CD14-positive monocyte (primary cell): ENCODE data around the gene SCUBE3. TPM values are rescaled to one million over a fixed set of nuclear protein-coding genes. Genes with fewer than 3 reads are reported as not detected.

Experiments
- DNase-seq, 3 donors: peaks; one replicate each; pipeline ENCODE4 v3.0.0-alpha.2; 2011 to 2022
- H2AFZ ChIP-seq: 2 replicates; pipeline ENCODE4 v1.6.0; 2012; ENCODE audit warnings: mild to moderate bottlenecking, low read depth, low read length, inconsistent platforms; ENCODE audit not compliant: insufficient read depth, poor library complexity, severe bottlenecking
- H3K27ac ChIP-seq, 2 donors: 1 replicate in 1 of 2; 2 replicates in 1 of 2; pipeline ENCODE4 v1.5.1; 2012 to 2013; ENCODE audit warnings: low read length in 2 of 2, control low read depth in 1 of 2, inconsistent platforms in 1 of 2, low read depth in 1 of 2, mild to moderate bottlenecking in 1 of 2
- H3K27me3 ChIP-seq, 2 donors: one replicate each; pipeline versions ENCODE4 v1.6.0 to v1.6.1; 2011 to 2013; ENCODE audit warnings: low read length in 2 of 2; ENCODE audit not compliant: control insufficient read depth in 2 of 2, insufficient read depth in 2 of 2
- H3K36me3 ChIP-seq, 2 donors: replicated peaks in 1 of 2; 1 replicate in 1 of 2; 2 replicates in 1 of 2; pipeline versions ENCODE4 v1.5.1 to v1.6.1; 2012 to 2013; ENCODE audit warnings: low read length in 2 of 2, control low read depth in 1 of 2, inconsistent platforms in 1 of 2, mild to moderate bottlenecking in 1 of 2; ENCODE audit not compliant: insufficient read depth in 2 of 2, control insufficient read depth in 1 of 2
- H3K4me1 ChIP-seq, 2 donors: 1 replicate in 1 of 2; 2 replicates in 1 of 2; pipeline versions ENCODE4 v1.5.1 to v1.6.1; 2012 to 2013; ENCODE audit warnings: low read length in 2 of 2, control low read depth in 1 of 2, inconsistent platforms in 1 of 2, mild to moderate bottlenecking in 1 of 2, moderate library complexity in 1 of 2; ENCODE audit not compliant: insufficient read depth in 2 of 2, control insufficient read depth in 1 of 2
- H3K4me2 ChIP-seq: replicated peaks from 2 replicates; pipeline ENCODE3; 2012; ENCODE audit warnings: low read length, moderate library complexity, mild to moderate bottlenecking; ENCODE audit not compliant: poor library complexity, severe bottlenecking; ENCODE audit errors: extremely low read depth
- H3K4me3 ChIP-seq, 3 experiments: fragments of 200-600 bp in 1 of 3; sonication (generic) in 1 of 3; replicated peaks in 1 of 3; 1 replicate in 2 of 3; 2 replicates in 1 of 3; pipeline ENCODE4 v1.5.1; 2011 to 2013; ENCODE audit warnings: low read length in 3 of 3, mild to moderate bottlenecking in 3 of 3, control low read depth in 2 of 3, low read depth in 2 of 3, inconsistent platforms in 1 of 3, moderate library complexity in 1 of 3
- H3K79me2 ChIP-seq: 2 replicates; pipeline ENCODE4 v1.6.0; 2012; ENCODE audit warnings: mild to moderate bottlenecking, control low read depth, inconsistent platforms, low read length, moderate library complexity; ENCODE audit not compliant: insufficient read depth
- H3K9ac ChIP-seq: 2 replicates; pipeline ENCODE4 v1.6.0; 2017; ENCODE audit warnings: low read length, mild to moderate bottlenecking; ENCODE audit not compliant: insufficient read depth, poor library complexity, severe bottlenecking
- H3K9me3 ChIP-seq, 2 donors: replicated peaks in 1 of 2; 1 replicate in 1 of 2; 2 replicates in 1 of 2; pipeline versions ENCODE4 v1.5.1 to v1.6.1; 2012 to 2013; ENCODE audit warnings: low read length in 2 of 2, control low read depth in 1 of 2; ENCODE audit not compliant: control insufficient read depth in 1 of 2, insufficient read depth in 1 of 2
- H4K20me1 ChIP-seq: 2 replicates; pipeline ENCODE4 v1.6.0; 2012; ENCODE audit warnings: mild to moderate bottlenecking, low read length, control low read depth, moderate library complexity; ENCODE audit not compliant: insufficient read depth
- H3K27ac Mint-ChIP-seq, 7 donors: one replicate each; pipeline ENCODE4 v1.8.0; 2020; ENCODE audit warnings: mild to moderate bottlenecking in 7 of 7, mixed read lengths in 7 of 7, moderate library complexity in 6 of 7, inconsistent platforms in 2 of 7
- H3K27me3 Mint-ChIP-seq, 3 donors: one replicate each; pipeline ENCODE4 v1.8.0; 2021 to 2022; ENCODE audit warnings: low read depth in 3 of 3, mild to moderate bottlenecking in 3 of 3, mixed read lengths in 3 of 3, moderate library complexity in 3 of 3, inconsistent platforms in 1 of 3
- H3K36me3 Mint-ChIP-seq, 2 donors: one replicate each; pipeline ENCODE4 v1.8.0; 2020; ENCODE audit warnings: mixed read lengths in 2 of 2, inconsistent platforms in 1 of 2, mild to moderate bottlenecking in 1 of 2
- H3K4me1 Mint-ChIP-seq: one replicate; pipeline ENCODE4 v1.8.0; 2020; ENCODE audit warnings: mild to moderate bottlenecking, mixed read lengths
- H3K4me3 Mint-ChIP-seq, 2 donors: one replicate each; pipeline ENCODE4 v1.8.0; 2020; ENCODE audit warnings: mild to moderate bottlenecking in 2 of 2, mixed read lengths in 2 of 2, moderate library complexity in 1 of 2
- H3K9me3 Mint-ChIP-seq, 7 donors: one replicate each; pipeline ENCODE4 v1.8.0; 2020 to 2022; ENCODE audit warnings: mixed read lengths in 7 of 7, mild to moderate bottlenecking in 6 of 7, moderate library complexity in 6 of 7, inconsistent platforms in 2 of 7
- CTCF ChIP-seq: fragments of 200-600 bp; IDR thresholded peaks from one replicate; pipeline ENCODE4 v1.8.0; 2022; ENCODE audit warnings: antibody characterized with exemption, mild to moderate bottlenecking
- WGBS: methylation state at CpG from one replicate; pipeline ENCODE4 v1.1.5; 2013; ENCODE audit warnings: missing lambda C conversion rate; ENCODE audit not compliant: insufficient coverage; 5-methylcytosine and 5-hydroxymethylcytosine counted together
- intact Hi-C, 2 donors: fragments of 100-400 bp; cut with micrococcal nuclease; formaldehyde crosslinking; loops; one replicate each; pipeline versions ENCODE4 v1.15.0 to v1.15.1; 2023
- polyA plus RNA-seq, 3 donors: library from polyadenylated mRNA; depleted of rRNA in 1 of 3; unstranded in 2 of 3; stranded (reverse) in 1 of 3; fragments of 300-500 nt in 2 of 3; fragments of >200 nt in 1 of 3; fragmentation: Illumina TruSeq in 2 of 3; gene quantifications; 1 replicate in 2 of 3; 2 replicates in 1 of 3; pipeline ENCODE4 v1.2.3, GENCODE V29; 2012 to 2021

Gene SCUBE3
- polyA plus RNA-seq, 3 donors = not detected

GRCh38 chr6:35166116-35166515, 47.6 kb upstream of the SCUBE3 start:
- peaks cover 0 to 14% (median 7%) of the 10 kb centered on the region in 7 donors for H3K9me3 Mint-ChIP-seq
- Histone ChIP-seq H3K9me3 (peaks cover 0 to 5% of the 10 kb centered on the region in 2 donors), H3K4me1 (no peaks in the 10 kb centered on the region), H3K4me2 (no peak overlapping the region), H3K36me3 (no peaks in the 10 kb centered on the region), H4K20me1 (no peaks in the 10 kb centered on the region), H3K9ac (no peak overlapping the region), H3K27ac (no peak overlapping the region), H3K4me3 (no peak overlapping the region), H3K79me2 (no peaks in the 10 kb centered on the region), H3K27me3 (no peaks in the 10 kb centered on the region), H2AFZ (no peak overlapping the region)
- no peak overlapping the region for H3K27ac Mint-ChIP-seq
- no CpG with 5 or more reads among the region's 2 CpGs for WGBS
- no peaks in the 10 kb centered on the region for H3K36me3 Mint-ChIP-seq
- DNase-seq = no peak
- no peaks in the 10 kb centered on the region for H3K4me1 Mint-ChIP-seq
- H3K27me3 Mint-ChIP-seq = peaks cover 4 to 11% (median 5%) of the 10 kb centered on the region in 3 donors
- intact Hi-C loops = no loop called here
- TF ChIP-seq CTCF = no peak
- no peak overlapping the region for H3K4me3 Mint-ChIP-seq

GRCh38 chr6:35166520-35166919, 47.2 kb upstream of the SCUBE3 start:
- Histone ChIP-seq H2AFZ (no peak overlapping the region), H3K9ac (no peak overlapping the region), H3K79me2 (no peaks in the 10 kb centered on the region), H3K4me1 (no peaks in the 10 kb centered on the region), H3K36me3 (no peaks in the 10 kb centered on the region), H3K4me3 (no peak overlapping the region), H4K20me1 (no peaks in the 10 kb centered on the region), H3K27me3 (no peaks in the 10 kb centered on the region), H3K9me3 (peaks cover 0 to 5% of the 10 kb centered on the region in 2 donors), H3K4me2 (no peak overlapping the region), H3K27ac (no peak overlapping the region)
- Mint-ChIP-seq H3K27ac (no peak overlapping the region), H3K27me3 (peaks cover 4 to 11% (median 6%) of the 10 kb centered on the region in 3 donors), H3K36me3 (no peaks in the 10 kb centered on the region), H3K4me3 (no peak overlapping the region), H3K4me1 (no peaks in the 10 kb centered on the region), H3K9me3 (peaks cover 0 to 14% (median 7%) of the 10 kb centered on the region in 7 donors)
- intact Hi-C loops = no loop called here
- 84% methylated on average over 5 of the region's 5 CpGs for WGBS
- TF ChIP-seq CTCF = no peak
- no peak for DNase-seq
